ENCODE results near the gene FAM170A. TPM values are rescaled to one million over a fixed set of nuclear protein-coding genes. Genes with fewer than 3 reads are reported as not detected.

Gene FAM170A
- total RNA-seq, 2 donors from 2014 or later: not detected

DNA sequence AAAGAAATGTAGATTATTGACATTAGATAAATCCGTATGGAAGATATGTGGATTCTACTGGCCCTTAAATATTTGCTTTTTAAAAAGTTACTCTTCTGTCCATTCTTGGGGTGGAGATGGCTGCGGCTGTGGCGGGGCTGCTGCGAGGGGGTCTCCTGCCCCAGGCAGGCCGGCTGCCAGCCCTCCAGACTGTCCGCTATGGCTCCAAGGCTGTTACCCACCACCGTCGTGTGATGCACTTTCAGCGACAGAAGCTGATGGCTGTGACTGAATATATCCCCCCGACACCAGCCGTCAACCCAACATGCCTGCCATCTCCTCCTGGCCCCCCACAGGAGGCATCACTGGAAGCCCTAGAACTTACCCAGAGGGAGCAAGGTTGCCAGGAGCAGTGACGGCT lies 50.7 kb downstream of the FAM170A start:
- WGBS, 2 experiments (ENCODE audit: insufficient coverage in 1 of 2, insufficient read length in 1 of 2): 90% methylated on average over 9 to 12 of the region's 12 CpGs
- Histone ChIP-seq H3K36me3 (ENCODE audit: control insufficient read depth, insufficient read depth, low read length) (no peaks in the 10 kb centered on the region), H3K27ac (ENCODE audit: low read depth, low read length) (no peak overlapping the region), H3K4me3 (ENCODE audit: low read length) (no peak overlapping the region), H3K4me1 (ENCODE audit: control insufficient read depth, insufficient read depth, low read length) (no peaks in the 10 kb centered on the region), H3K9me3 (ENCODE audit: control insufficient read depth, low read length) (no peaks in the 10 kb centered on the region), H3K9ac (ENCODE audit: extremely low read depth, low read length, poor library complexity, severe bottlenecking) (no peak overlapping the region), H3K27me3 (ENCODE audit: control insufficient read depth, insufficient read depth, low read length, poor library complexity, severe bottlenecking) (no peaks in the 10 kb centered on the region)
- no peak overlapping the region for H3K27ac Mint-ChIP-seq
- peaks cover 6% of the 10 kb centered on the region for H3K9me3 Mint-ChIP-seq
- DNase-seq: no peak
- H3K36me3 Mint-ChIP-seq (ENCODE audit: low read depth): peaks cover 3% of the 10 kb centered on the region
- peaks cover 8% of the 10 kb centered on the region for H3K4me1 Mint-ChIP-seq
- no peaks in the 10 kb centered on the region for H3K27me3 Mint-ChIP-seq (ENCODE audit: insufficient read depth)
- TF ChIP-seq, protein P1, sequence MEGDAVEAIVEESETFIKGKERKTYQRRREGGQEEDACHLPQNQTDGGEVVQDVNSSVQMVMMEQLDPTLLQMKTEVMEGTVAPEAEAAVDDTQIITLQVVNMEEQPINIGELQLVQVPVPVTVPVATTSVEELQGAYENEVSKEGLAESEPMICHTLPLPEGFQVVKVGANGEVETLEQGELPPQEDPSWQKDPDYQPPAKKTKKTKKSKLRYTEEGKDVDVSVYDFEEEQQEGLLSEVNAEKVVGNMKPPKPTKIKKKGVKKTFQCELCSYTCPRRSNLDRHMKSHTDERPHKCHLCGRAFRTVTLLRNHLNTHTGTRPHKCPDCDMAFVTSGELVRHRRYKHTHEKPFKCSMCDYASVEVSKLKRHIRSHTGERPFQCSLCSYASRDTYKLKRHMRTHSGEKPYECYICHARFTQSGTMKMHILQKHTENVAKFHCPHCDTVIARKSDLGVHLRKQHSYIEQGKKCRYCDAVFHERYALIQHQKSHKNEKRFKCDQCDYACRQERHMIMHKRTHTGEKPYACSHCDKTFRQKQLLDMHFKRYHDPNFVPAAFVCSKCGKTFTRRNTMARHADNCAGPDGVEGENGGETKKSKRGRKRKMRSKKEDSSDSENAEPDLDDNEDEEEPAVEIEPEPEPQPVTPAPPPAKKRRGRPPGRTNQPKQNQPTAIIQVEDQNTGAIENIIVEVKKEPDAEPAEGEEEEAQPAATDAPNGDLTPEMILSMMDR (conservative IDR thresholded peaks at IDR 0.05): no peak
- H3K4me3 Mint-ChIP-seq: no peak overlapping the region

DNA sequence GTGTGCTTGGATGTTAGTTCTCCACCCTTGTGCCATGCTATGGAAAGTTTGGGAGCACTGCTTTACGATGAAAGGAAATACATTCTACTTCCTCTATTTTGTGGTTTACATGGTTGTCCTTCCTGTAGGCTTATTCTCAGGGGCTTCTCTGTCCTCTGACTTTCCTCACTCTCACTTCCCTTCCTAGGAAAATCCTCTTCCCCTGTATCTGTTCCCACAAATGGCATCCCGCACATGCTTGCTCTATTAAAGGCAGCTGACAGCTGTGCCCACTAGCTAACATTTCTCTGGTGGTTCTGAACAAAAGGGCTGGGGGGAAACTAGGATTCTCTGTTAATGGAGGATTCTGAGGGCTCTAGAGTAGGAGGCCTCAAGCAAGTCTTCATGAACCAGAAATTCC lies 52.4 kb downstream of the FAM170A start:
- H3K4me3 ChIP-seq (ENCODE audit: low read length): no peak overlapping the region
- peaks cover 6% of the 10 kb centered on the region for H3K9me3 Mint-ChIP-seq
- H3K9ac ChIP-seq (ENCODE audit: extremely low read depth, low read length, poor library complexity, severe bottlenecking): no peak overlapping the region
- H3K4me1 ChIP-seq (ENCODE audit: control insufficient read depth, insufficient read depth, low read length): no peaks in the 10 kb centered on the region
- H3K4me1 Mint-ChIP-seq: peaks cover 7% of the 10 kb centered on the region
- H3K27ac ChIP-seq (ENCODE audit: low read depth, low read length): no peak overlapping the region
- DNase-seq: no peak
- no peaks in the 10 kb centered on the region for H3K36me3 ChIP-seq (ENCODE audit: control insufficient read depth, insufficient read depth, low read length)
- no peaks in the 10 kb centered on the region for H3K9me3 ChIP-seq (ENCODE audit: control insufficient read depth, low read length)
- H3K27me3 Mint-ChIP-seq (ENCODE audit: insufficient read depth): no peaks in the 10 kb centered on the region
- H3K36me3 Mint-ChIP-seq (ENCODE audit: low read depth): peaks cover 3% of the 10 kb centered on the region
- TF ChIP-seq, protein P1 (conservative IDR thresholded peaks at IDR 0.05): no peak
- H3K27me3 ChIP-seq (ENCODE audit: control insufficient read depth, insufficient read depth, low read length, poor library complexity, severe bottlenecking): no peaks in the 10 kb centered on the region
- H3K27ac Mint-ChIP-seq: no peak overlapping the region
- WGBS, 2 experiments (ENCODE audit: insufficient coverage in 1 of 2, insufficient read length in 1 of 2): 97 to 100% methylated on average over 1 to 2 of the region's 2 CpGs
- no peak overlapping the region for H3K4me3 Mint-ChIP-seq

DNA sequence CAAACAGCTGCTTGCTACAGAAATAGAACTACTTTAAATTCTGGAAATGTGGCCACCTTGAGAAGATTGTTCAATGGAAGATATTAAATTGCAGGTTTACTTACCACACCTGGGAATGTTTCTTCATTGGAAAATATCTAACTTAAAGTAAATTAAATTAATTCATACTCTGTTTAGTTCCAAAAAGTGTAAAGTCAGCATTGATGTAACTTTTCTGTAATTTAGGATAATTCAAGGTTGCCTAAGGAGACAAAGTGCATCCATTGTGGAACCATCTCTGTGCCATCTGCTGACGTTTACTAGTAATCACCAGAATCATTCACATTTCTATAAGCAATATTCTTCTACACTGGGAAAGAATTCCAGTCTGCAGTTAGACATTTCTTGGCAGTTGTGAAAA lies 53.0 kb downstream of the FAM170A start:
- 94% methylated on average over 1 of the region's 1 CpG; no CpG with 5 or more reads in 1 of the 2 experiments for WGBS, 2 experiments (ENCODE audit: insufficient coverage in 1 of 2, insufficient read length in 1 of 2)
- H3K27ac ChIP-seq (ENCODE audit: low read depth, low read length): no peak overlapping the region
- H3K4me3 ChIP-seq (ENCODE audit: low read length): no peak overlapping the region
- Mint-ChIP-seq H3K4me3 (no peak overlapping the region), H3K4me1 (peaks cover 3% of the 10 kb centered on the region), H3K27me3 (ENCODE audit: insufficient read depth) (no peaks in the 10 kb centered on the region), H3K36me3 (ENCODE audit: low read depth) (peaks cover 3% of the 10 kb centered on the region), H3K27ac (no peak overlapping the region), H3K9me3 (peaks cover 6% of the 10 kb centered on the region)
- H3K9ac ChIP-seq (ENCODE audit: extremely low read depth, low read length, poor library complexity, severe bottlenecking): no peak overlapping the region
- no peaks in the 10 kb centered on the region for H3K27me3 ChIP-seq (ENCODE audit: control insufficient read depth, insufficient read depth, low read length, poor library complexity, severe bottlenecking)
- DNase-seq: no peak
- H3K36me3 ChIP-seq (ENCODE audit: control insufficient read depth, insufficient read depth, low read length): no peaks in the 10 kb centered on the region
- TF ChIP-seq, protein P1 (conservative IDR thresholded peaks at IDR 0.05): no peak
- no peaks in the 10 kb centered on the region for H3K9me3 ChIP-seq (ENCODE audit: control insufficient read depth, low read length)
- no peaks in the 10 kb centered on the region for H3K4me1 ChIP-seq (ENCODE audit: control insufficient read depth, insufficient read depth, low read length)

Other genes starting within 250 kb of the FAM170A start
- 100 to 1,000 TPM; 453 to 480 TPM for gene HSD17B4, start 177.1 kb upstream of the FAM170A start, total RNA-seq